NCI-H2107 (cell line): Measurements from ENCODE around the gene SURF6.
"Not testable (repeated sequence)": the region's sequence is repeated elsewhere in the genome, so short reads cannot be mapped to it uniquely, and the experiment has no call there.

Experiments
- DNase-seq: peaks from one replicate; lab custom pipeline; 2025; lab: John Stamatoyannopoulos, UW

Gene SURF6

GRCh38 chr9:133286523-133286922, 49.5 kb downstream of the SURF6 start:
- DNase-seq = no peak

- DNase-seq = no peak
Measured at GRCh38 chr9:133285252-133285775, 50.7 kb downstream of the SURF6 start.

GRCh38 chr9:133284362-133284761, 51.6 kb downstream of the SURF6 start:
- DNase-seq = no peak

DNA sequence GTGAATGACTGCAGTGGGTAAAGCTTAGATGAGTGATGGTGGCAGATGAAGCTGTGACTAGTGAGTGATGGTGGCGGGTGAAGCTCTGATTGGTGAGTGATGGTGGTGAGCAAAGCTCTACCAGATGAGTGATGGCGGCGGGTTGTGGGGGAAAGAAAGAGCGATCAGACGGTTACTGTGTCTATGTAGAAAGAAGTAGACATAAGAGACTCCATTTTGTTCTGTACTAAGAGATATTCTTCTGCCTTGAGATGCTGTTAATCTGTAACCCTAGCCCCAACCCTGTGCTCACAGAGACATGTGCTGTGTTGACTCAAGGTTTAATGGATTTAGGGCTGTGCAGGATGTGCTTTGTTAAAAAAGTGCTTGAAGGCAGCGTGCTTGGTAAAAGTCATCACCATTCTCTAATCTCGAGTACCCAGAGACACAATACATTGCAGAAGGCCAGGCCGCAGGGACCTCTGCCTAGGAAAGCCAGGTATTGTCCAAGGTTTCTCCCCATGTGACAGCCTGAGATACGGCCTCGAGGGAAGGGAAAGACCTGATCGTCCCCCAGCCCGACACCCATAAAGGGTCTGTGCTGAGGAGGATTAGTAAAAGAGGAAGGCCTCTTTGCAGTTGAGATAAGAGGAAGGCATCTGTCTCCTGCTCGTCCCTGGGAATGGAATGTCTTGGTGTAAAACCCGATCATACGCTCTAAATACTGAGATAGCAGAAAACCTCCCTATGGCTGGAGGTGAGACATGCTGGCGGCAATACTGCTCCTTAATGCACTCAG, 52.5 kb downstream of the SURF6 start:
- not testable (repeated sequence) for DNase-seq

DNA sequence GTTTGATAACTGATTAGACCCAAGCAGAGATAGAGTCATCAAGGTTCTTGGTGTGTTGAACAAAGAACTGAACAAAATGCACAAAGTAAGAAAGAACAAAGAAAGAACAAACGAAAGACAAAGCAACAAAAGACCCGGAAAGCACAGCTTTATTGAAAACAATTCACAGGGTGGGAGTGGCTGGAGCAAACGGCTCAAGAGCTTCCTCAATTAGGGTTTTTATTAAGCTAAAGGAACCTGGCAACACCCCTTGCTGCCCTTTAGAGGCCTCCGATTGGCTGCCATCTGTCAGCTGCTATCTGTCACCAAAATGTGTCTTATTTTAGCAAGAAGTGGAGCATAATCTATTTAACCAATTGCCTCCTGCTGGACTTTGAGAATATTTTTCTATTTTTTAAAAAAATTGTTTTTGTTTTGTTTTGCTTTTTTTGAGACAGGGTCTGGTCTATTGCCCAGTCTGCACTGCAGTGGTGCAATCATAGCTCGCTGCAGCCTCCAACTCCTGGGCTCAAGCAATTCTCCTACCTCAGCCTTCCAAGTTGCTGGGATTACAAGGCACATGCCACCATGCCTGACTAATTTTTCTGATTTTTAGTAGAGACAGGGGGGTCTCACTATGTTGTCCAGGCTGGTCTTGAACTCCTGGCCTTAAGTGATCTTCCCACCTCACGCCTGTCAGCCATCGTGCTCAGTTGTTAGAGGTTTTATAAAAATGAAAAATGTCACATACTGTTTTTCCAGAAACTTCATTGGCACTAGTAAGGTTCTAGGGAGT, 53.3 kb downstream of the SURF6 start:
- no peak for DNase-seq

DNA sequence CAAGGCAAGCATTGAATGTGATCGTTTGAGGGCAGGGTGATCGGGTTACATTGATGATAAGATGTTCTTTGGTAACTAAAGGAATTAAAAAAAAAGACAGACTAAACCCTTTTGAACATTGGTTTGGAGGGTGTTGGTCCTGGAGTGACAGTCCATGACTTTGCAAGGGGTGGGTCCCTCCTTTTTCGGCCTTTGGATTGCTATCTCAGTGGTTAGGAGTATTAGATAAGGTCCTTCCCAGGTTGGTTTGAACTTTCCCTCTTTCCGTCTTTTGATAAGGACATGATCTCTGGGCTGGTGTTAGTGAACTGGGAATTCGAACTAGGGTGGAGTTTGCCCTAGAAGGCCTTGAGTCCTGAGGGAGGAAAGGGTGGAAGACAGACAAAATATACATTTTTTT, 55.6 kb downstream of the SURF6 start:
- DNase-seq = no peak
